Forelimb muscle (tissue), 1 donor: ENCODE results near the gene TAPBPL. TPM values are rescaled to one million over a fixed set of nuclear protein-coding genes. Genes with fewer than 3 reads are reported as not detected.

ENCODE experiments used
- DNase-seq: peaks from one replicate; pipeline ENCODE4 v3.0.0-alpha.2; 2013; ENCODE audit warnings: low read depth
- polyA plus RNA-seq: library from polyadenylated mRNA; unstranded; fragments of 120-200 nt; gene quantifications from one replicate; pipeline ENCODE4 v1.2.1, GENCODE V29; 2013; ENCODE audit not compliant: insufficient read length

TAPBPL gene
- polyA plus RNA-seq, 1 donor, result 8.0 TPM

GRCh38 chr12:6435961-6436715 is 15.7 kb upstream of the TAPBPL start:
- DNase-seq, result no peak

GRCh38 chr12:6437586-6437985 is 14.3 kb upstream of the TAPBPL start:
- no peak for DNase-seq

GRCh38 chr12:6438345-6438744 is 13.5 kb upstream of the TAPBPL start:
- no peak for DNase-seq

GRCh38 chr12:6440391-6440790 is 11.5 kb upstream of the TAPBPL start:
- no peak for DNase-seq

GRCh38 chr12:6442836-6443235 is 9.0 kb upstream of the TAPBPL start:
- no peak for DNase-seq

- no peak for DNase-seq
Measured at GRCh38 chr12:6443361-6443983, 8.4 kb upstream of the TAPBPL start.

GRCh38 chr12:6444031-6444430 is 7.8 kb upstream of the TAPBPL start:
- DNase-seq, result no peak

GRCh38 chr12:6444704-6445688 is 6.8 kb upstream of the TAPBPL start, which contains the start of gene CD27:
TSS of gene CD27 (plus strand) at chr12:6444955. CDS start at chr12:6445096, 141 bp downstream.
- no peak for DNase-seq

GRCh38 chr12:6450091-6450868 is 1.6 kb upstream of the TAPBPL start:
- DNase-seq, result no peak

GRCh38 chr12:6450869-6451347 is 934 bp upstream of the TAPBPL start:
- DNase-seq, result no peak

- DNase-seq, result no peak
Measured at GRCh38 chr12:6452245-6452943, 552 bp downstream of the TAPBPL start.

- DNase-seq, result no peak
Measured at GRCh38 chr12:6452944-6453630, 1.2 kb downstream of the TAPBPL start.

GRCh38 chr12:6457220-6457945 is 5.5 kb downstream of the TAPBPL start:
- no peak for DNase-seq

GRCh38 chr12:6458281-6459003 is 6.6 kb downstream of the TAPBPL start:
- DNase-seq, result no peak

- no peak for DNase-seq
Measured at GRCh38 chr12:6459004-6459337, 7.1 kb downstream of the TAPBPL start.

- no peak for DNase-seq
Measured at GRCh38 chr12:6460751-6461371, 9.0 kb downstream of the TAPBPL start.

- no peak for DNase-seq
Measured at GRCh38 chr12:6461401-6462233, 9.8 kb downstream of the TAPBPL start.
